ENCODE results near the gene GPR87. TPM values are rescaled to one million over a fixed set of nuclear protein-coding genes. Genes with fewer than 3 reads are reported as not detected.

GPR87 gene
- total and polyA plus RNA-seq, 3 experiments from 2014 or later = 0.61 to 1.2 TPM; not detected in 1

GRCh38 chr3:151265166-151265565 is 51.5 kb downstream of the GPR87 start:
- H3K9me3 ChIP-seq (ENCODE audit: low read length) = no peaks in the 10 kb centered on the region
- no peak for DNase-seq
- H3K4me3 Mint-ChIP-seq = no peak overlapping the region
- H3K27ac ChIP-seq (ENCODE audit: low read depth, low read length) = no peak overlapping the region
- no peaks in the 10 kb centered on the region for H3K9me3 Mint-ChIP-seq
- H3K27ac Mint-ChIP-seq = peak overlapping the region in 2 of 8 donors; percentile 47 to 82
- ChIA-PET POLR2A (interaction anchor here (0.6 kb wide), 2 partner anchors 9 to 152 kb away, joined by 3 to 4 read pairs; no protein-coding TSS in a partner anchor), CTCF (no interaction called here)
- H3K27me3 ChIP-seq (ENCODE audit: insufficient read depth, low read length, poor library complexity, severe bottlenecking) = no peaks in the 10 kb centered on the region
- H3K4me1 Mint-ChIP-seq = peaks cover 16 to 24% (median 20%) of the 10 kb centered on the region in 3 donors
- peaks cover 0 to 5% (median 0%) of the 10 kb centered on the region in 3 donors for H3K36me3 Mint-ChIP-seq
- peaks cover 8% of the 10 kb centered on the region for H3K4me1 ChIP-seq (ENCODE audit: insufficient read depth, low read length)
- no peak overlapping the region for H3K4me3 ChIP-seq (ENCODE audit: low read length)
- H3K27me3 Mint-ChIP-seq = peaks cover 0 to 4% of the 10 kb centered on the region in 2 donors
- no peaks in the 10 kb centered on the region for H3K36me3 ChIP-seq (ENCODE audit: insufficient read depth, low read length)

GRCh38 chr3:151264605-151265004 is 52.0 kb downstream of the GPR87 start:
- Mint-ChIP-seq H3K27me3 (peaks cover 4 to 10% of the 10 kb centered on the region in 2 donors), H3K4me3 (no peak overlapping the region), H3K9me3 (no peaks in the 10 kb centered on the region), H3K27ac (peak overlapping the region in 2 of 8 donors; percentile 8 to 82), H3K4me1 (peaks cover 12 to 19% (median 17%) of the 10 kb centered on the region in 3 donors), H3K36me3 (peaks cover 0 to 5% (median 0%) of the 10 kb centered on the region in 3 donors)
- POLR2A ChIA-PET = no interaction called here
- H3K9me3 ChIP-seq (ENCODE audit: low read length) = no peaks in the 10 kb centered on the region
- H3K4me3 ChIP-seq (ENCODE audit: low read length) = no peak overlapping the region
- peaks cover 8% of the 10 kb centered on the region for H3K4me1 ChIP-seq (ENCODE audit: insufficient read depth, low read length)
- H3K27me3 ChIP-seq (ENCODE audit: insufficient read depth, low read length, poor library complexity, severe bottlenecking) = no peaks in the 10 kb centered on the region
- no peak for DNase-seq
- H3K27ac ChIP-seq (ENCODE audit: low read depth, low read length) = no peak overlapping the region
- no peaks in the 10 kb centered on the region for H3K36me3 ChIP-seq (ENCODE audit: insufficient read depth, low read length)
- CTCF ChIA-PET = interaction anchor here (0.7 kb wide), 1 partner anchor 37 kb away, joined by 4 read pairs; no protein-coding TSS in a partner anchor

DNA sequence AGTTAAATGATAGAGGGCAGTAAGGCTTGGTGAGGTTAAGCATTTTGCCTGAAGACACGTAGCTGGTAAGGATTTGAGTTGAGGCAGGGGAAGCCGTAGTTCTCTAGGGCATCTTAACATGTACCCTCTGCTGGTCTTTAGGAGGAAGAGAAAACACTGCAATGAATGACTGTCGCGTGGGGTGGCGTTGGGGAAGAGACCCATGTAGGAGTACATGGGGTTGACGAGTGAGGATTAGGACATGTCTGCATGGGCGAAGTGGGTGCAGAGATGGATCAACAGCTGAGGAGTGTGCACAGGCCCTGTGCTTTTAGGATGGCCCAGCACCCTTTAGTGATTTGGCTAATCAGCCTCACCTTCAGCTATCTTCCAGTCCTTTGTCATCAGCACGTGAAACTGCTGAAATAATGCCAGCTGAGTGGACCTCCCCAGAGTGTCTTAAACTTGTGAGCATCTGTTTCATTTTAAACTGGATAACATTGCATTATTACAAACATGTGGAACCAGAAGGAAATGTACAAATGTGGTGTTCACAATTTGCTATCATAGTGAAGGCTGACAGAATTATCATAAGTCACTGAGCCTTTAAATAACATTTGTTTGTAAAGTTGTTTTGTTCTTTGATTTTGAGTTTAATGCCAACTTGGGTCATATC is 53.6 kb downstream of the GPR87 start:
- ChIA-PET POLR2A (no interaction called here), CTCF (interaction anchor here (1.6 kb wide), 1 partner anchor 52 kb away, joined by 3 read pairs; no protein-coding TSS in a partner anchor)
- H3K4me1 Mint-ChIP-seq = peaks cover 0 to 3% (median 3%) of the 10 kb centered on the region in 3 donors
- Histone ChIP-seq H3K9me3 (ENCODE audit: low read length) (no peaks in the 10 kb centered on the region), H3K4me1 (ENCODE audit: insufficient read depth, low read length) (no peaks in the 10 kb centered on the region), H3K36me3 (ENCODE audit: insufficient read depth, low read length) (no peaks in the 10 kb centered on the region), H3K27me3 (ENCODE audit: insufficient read depth, low read length, poor library complexity, severe bottlenecking) (no peaks in the 10 kb centered on the region), H3K4me3 (ENCODE audit: low read length) (no peak overlapping the region), H3K27ac (ENCODE audit: low read depth, low read length) (no peak overlapping the region)
- H3K27ac Mint-ChIP-seq = peak overlapping the region in 1 of 8 donors; percentile 71
- H3K27me3 Mint-ChIP-seq = peaks cover 4 to 11% of the 10 kb centered on the region in 2 donors
- peaks cover 0 to 5% (median 0%) of the 10 kb centered on the region in 3 donors for H3K36me3 Mint-ChIP-seq
- H3K9me3 Mint-ChIP-seq = no peaks in the 10 kb centered on the region
- H3K4me3 Mint-ChIP-seq = no peak overlapping the region
- DNase-seq = no peak

- Histone ChIP-seq H3K27ac (ENCODE audit: low read depth, low read length) (no peak overlapping the region), H3K4me1 (ENCODE audit: insufficient read depth, low read length) (no peaks in the 10 kb centered on the region), H3K36me3 (ENCODE audit: insufficient read depth, low read length) (no peaks in the 10 kb centered on the region), H3K27me3 (ENCODE audit: insufficient read depth, low read length, poor library complexity, severe bottlenecking) (no peaks in the 10 kb centered on the region), H3K9me3 (ENCODE audit: low read length) (no peaks in the 10 kb centered on the region), H3K4me3 (ENCODE audit: low read length) (no peak overlapping the region)
- Mint-ChIP-seq H3K9me3 (no peaks in the 10 kb centered on the region), H3K4me1 (no peaks in the 10 kb centered on the region), H3K27me3 (peaks cover 4 to 17% of the 10 kb centered on the region in 2 donors), H3K36me3 (peaks cover 0 to 1% (median 0%) of the 10 kb centered on the region in 3 donors), H3K27ac (peak overlapping the region in 2 of 8 donors; percentile 31 to 39), H3K4me3 (no peak overlapping the region)
- CTCF ChIA-PET = interaction anchor here (1.4 to 1.7 kb wide), 3 partner anchors 17 to 91 kb away, joined by 3 to 6 read pairs (median 4); no protein-coding TSS in a partner anchor
- no peak for DNase-seq
- POLR2A ChIA-PET = no interaction called here
Observed at GRCh38 chr3:151259664-151260063, 57.0 kb downstream of the GPR87 start.

GRCh38 chr3:151256749-151257148 is 59.9 kb downstream of the GPR87 start:
- Mint-ChIP-seq H3K4me1 (no peaks in the 10 kb centered on the region), H3K27ac (no peak overlapping the region), H3K9me3 (no peaks in the 10 kb centered on the region), H3K4me3 (no peak overlapping the region), H3K27me3 (peaks cover 4 to 17% of the 10 kb centered on the region in 2 donors), H3K36me3 (no peaks in the 10 kb centered on the region)
- Histone ChIP-seq H3K9me3 (ENCODE audit: low read length) (no peaks in the 10 kb centered on the region), H3K27ac (ENCODE audit: low read depth, low read length) (no peak overlapping the region), H3K4me1 (ENCODE audit: insufficient read depth, low read length) (no peaks in the 10 kb centered on the region), H3K27me3 (ENCODE audit: insufficient read depth, low read length, poor library complexity, severe bottlenecking) (no peaks in the 10 kb centered on the region), H3K36me3 (ENCODE audit: insufficient read depth, low read length) (no peaks in the 10 kb centered on the region), H3K4me3 (ENCODE audit: low read length) (no peak overlapping the region)
- CTCF ChIA-PET = interaction anchor here (1.1 to 1.3 kb wide), 2 partner anchors 28 to 89 kb away, joined by 3 to 5 read pairs; no protein-coding TSS in a partner anchor
- DNase-seq = no peak
- POLR2A ChIA-PET = interaction anchor here (0.7 kb wide), 2 partner anchors 8 to 31 kb away, joined by 3 to 7 read pairs; no protein-coding TSS in a partner anchor

- H3K36me3 Mint-ChIP-seq = peaks cover 0 to 6% (median 0%) of the 10 kb centered on the region in 3 donors
- POLR2A ChIA-PET = no interaction called here
Observed at GRCh38 chr3:151248772-151249337, 67.8 kb downstream of the GPR87 start.

More at GRCh38 chr3:151248772-151249337, 67.8 kb downstream of the GPR87 start:
- no peaks in the 10 kb centered on the region for H3K9me3 Mint-ChIP-seq
- Histone ChIP-seq H3K9me3 (ENCODE audit: low read length) (no peaks in the 10 kb centered on the region), H3K4me3 (ENCODE audit: low read length) (no peak overlapping the region), H3K27ac (ENCODE audit: low read depth, low read length) (no peak overlapping the region), H3K4me1 (ENCODE audit: insufficient read depth, low read length) (no peaks in the 10 kb centered on the region), H3K36me3 (ENCODE audit: insufficient read depth, low read length) (no peaks in the 10 kb centered on the region), H3K27me3 (ENCODE audit: insufficient read depth, low read length, poor library complexity, severe bottlenecking) (no peaks in the 10 kb centered on the region)
- no peak overlapping the region for H3K27ac Mint-ChIP-seq
- peaks cover 0 to 4% of the 10 kb centered on the region in 2 donors for H3K27me3 Mint-ChIP-seq
- CTCF ChIA-PET = interaction anchor here (0.8 kb wide), 1 partner anchor 21 kb away, joined by 3 read pairs; no protein-coding TSS in a partner anchor
- H3K4me1 Mint-ChIP-seq = peaks cover 0 to 1% (median 0%) of the 10 kb centered on the region in 3 donors
- no peak overlapping the region for H3K4me3 Mint-ChIP-seq
- DNase-seq = no peak

Other genes starting within 250 kb of the GPR87 start
- 1 to 10 TPM; 1.7 to 1.8 TPM for gene MED12L, start 231.2 kb downstream of the GPR87 start, total RNA-seq
- 0.02 TPM for gene MED12L, start 231.2 kb downstream of the GPR87 start, polyA plus RNA-seq
- gene GPR171, start 113.6 kb downstream of the GPR87 start, total RNA-seq = 100 to 1,000 TPM; 179 to 188 TPM
- 264 TPM for gene GPR171, start 113.6 kb downstream of the GPR87 start, polyA plus RNA-seq
- 1 to 10 TPM in 1 of 2 experiments, under 1 TPM in 1; 0.84 to 1.3 TPM for gene P2RY14, start 38.3 kb downstream of the GPR87 start, total RNA-seq
- gene P2RY14, start 38.3 kb downstream of the GPR87 start, polyA plus RNA-seq = 4.3 TPM
- not detected for gene P2RY13, start 12.7 kb upstream of the GPR87 start, total RNA-seq
- not detected for gene P2RY13, start 12.7 kb upstream of the GPR87 start, polyA plus RNA-seq
- gene P2RY12, start 67.9 kb upstream of the GPR87 start, total RNA-seq = not detected
- gene P2RY12, start 67.9 kb upstream of the GPR87 start, polyA plus RNA-seq = not detected
- gene IGSF10, start 144.2 kb upstream of the GPR87 start, total RNA-seq = not detected
- not detected for gene IGSF10, start 144.2 kb upstream of the GPR87 start, polyA plus RNA-seq